ENCODE measurements around the gene GCNT2.
"Not testable (repeated sequence)": the region's sequence is repeated elsewhere in the genome, so short reads cannot be mapped to it uniquely, and the experiment has no call there.

Gene GCNT2

DNA sequence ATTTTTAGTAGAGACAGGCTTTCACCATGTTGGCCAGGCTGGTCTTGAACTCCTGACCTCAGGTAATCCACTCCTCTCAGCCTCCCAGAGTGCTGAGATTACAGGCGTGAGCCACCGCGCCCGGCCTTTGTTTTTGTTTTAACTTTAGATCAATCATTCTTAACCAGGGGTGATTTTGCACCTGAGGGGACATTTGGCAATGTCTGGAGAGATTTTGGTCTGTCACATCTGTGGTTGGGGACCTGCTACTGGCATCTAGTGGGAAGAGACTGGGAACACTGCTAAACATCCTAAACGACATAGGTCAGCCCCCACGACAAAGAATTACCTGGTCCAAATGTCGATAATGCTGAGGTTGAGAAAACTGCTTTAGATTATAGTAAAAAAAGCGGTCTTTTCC, 91.0 kb downstream of the GCNT2 start:
- DNase-seq (ENCODE audit: low read depth), result no peak

DNA sequence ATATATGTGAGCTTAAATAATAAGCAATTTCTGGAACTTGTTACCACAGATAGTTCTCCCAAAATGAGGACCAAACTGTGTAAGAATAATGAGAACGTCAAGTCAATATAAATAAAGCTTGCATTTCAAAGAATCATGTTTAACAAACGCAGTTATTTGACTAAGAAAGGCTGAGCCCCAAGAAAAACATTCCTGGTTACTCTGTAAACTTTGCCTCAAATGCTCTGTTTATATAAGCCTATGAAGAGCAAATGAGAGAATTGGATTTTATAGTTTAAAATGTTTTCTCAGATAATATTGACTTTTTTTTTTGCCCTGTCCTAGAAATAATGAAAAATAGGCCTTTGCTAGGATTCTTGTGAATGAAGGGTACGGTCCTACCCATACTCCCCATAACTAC, 91.9 kb downstream of the GCNT2 start:
- DNase-seq (ENCODE audit: low read depth), result no peak

DNA sequence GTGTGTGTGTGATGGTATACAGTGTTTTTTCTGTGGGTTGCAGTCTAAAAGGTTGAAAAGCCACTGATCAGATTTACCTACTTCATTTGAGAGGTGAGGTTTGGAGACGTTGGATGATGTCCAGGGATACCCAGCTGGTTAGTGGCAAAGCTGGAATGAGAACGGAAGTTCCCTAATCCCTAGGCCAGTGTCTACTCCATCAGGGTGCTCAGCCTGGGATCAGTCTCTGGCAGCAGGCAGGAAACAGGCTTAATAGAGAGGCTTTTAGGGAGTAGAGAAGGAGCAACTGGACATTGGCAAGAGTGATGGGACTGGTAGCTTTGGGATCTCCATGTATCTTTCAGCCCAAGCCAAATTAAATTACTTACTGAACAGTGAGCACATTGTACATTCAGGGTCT, 92.6 kb downstream of the GCNT2 start:
- no peak for DNase-seq (ENCODE audit: low read depth)

DNA sequence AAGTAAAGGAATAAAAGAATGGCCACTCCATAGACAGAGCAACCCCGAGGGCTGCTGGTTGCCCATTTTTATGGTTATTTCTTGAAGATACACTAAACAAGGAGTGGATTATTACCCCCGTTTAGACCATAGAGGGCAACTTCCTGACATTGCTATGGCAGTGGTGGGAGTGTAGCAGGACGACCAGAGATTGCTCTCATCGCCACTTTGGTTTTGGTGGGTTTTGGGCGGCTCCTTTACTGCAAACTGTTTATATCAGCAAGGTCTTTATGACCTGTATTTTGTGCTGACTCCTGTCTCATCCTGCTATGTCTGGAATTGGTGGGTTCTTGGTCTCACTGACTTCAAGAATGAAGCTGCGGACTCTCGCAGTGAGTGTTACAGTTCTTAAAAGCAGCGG, 94.5 kb downstream of the GCNT2 start:
- DNase-seq (ENCODE audit: low read depth), result no peak

DNA sequence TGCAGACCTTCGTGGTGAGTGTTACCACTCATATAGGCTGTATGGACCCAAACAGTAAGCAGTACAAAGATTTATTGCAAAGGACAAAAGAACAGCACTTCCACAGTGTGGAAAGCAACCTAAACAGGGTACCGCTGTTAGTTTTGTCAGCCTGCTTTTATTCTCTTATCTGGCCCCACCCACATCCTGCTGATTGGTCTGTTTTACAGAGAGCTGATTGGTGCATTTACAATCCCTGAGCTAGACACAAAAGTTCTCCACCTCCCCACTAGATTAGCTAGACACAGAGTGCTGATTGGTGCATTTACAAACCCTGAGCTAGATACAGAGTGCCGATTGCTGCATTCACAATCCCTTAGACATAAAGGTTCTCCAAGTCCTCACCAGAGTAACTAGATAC, 95.1 kb downstream of the GCNT2 start:
- DNase-seq (ENCODE audit: low read depth), result not testable (repeated sequence)

DNA sequence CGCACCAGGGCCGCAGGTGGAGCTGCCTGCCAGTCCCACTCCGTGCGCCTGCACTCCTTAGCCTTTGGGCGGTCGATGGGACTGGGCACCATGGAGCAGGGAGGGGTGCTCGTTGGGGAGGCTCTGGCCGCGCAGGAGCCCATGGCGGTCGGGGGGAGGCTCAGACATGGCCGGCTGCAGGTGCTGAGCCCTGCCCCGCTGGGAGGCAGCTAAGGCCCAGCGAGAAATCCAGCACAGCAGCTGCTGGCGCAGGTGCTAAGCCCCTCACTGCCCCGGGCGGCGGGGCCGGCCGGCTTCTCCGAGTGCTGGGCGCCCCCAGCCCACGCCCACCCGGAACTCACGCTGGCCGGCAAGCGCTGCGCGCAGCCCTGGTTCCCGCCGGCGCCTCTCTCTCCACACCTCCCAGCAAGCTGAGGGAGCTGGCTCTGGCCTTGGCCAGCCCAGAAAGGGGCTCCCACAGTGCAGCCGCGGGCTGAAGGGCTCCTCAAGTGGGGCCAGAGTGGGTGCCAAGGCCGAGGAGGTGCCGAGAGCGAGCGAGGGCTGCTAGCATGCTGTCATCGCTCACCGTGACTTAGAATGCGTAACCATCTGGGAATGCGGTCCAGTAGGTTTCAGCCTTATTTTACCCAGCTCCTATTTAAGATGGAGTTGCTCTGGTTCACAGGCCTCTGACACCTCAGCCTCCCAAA, 96.0 kb downstream of the GCNT2 start:
- DNase-seq (ENCODE audit: low read depth), result no peak

DNA sequence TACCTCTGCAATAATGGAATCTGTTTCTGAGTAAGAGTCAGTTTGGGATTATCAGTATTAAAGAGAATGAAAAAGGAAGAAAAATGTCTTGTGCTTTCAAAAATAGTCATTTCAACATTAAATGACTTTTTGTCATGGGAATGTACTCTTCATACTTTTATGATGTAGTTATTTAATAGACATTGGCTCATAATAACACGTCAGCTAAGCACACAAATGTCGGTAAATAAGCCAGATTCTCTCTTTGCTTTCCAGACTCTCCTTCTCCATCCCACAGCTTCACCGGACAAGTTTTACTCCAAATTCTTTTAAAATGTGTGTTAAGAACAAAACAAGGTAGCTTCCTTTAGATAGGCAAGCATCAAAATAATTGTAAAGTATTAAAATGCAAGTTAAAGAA, 97.3 kb downstream of the GCNT2 start:
- no peak for DNase-seq (ENCODE audit: low read depth)

DNA sequence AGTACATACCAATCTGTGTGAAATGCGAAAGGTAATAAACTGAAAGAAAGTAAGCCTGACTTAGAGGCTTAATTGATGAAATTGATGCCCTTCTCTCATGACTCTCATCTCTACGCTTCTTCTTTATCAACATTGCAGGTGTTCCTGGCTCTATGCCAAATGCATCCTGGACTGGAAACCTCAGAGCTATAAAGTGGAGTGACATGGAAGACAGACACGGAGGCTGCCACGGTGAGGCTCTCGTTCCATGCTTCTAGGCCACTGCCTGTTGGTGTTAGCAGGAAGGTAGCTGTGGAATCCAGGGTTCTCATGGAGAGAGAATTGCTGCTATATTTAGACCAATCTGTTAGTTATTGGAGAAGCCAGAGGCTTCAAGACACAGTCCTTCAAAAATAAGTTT, 100.1 kb downstream of the GCNT2 start:
- DNase-seq (ENCODE audit: low read depth), result no peak

DNA sequence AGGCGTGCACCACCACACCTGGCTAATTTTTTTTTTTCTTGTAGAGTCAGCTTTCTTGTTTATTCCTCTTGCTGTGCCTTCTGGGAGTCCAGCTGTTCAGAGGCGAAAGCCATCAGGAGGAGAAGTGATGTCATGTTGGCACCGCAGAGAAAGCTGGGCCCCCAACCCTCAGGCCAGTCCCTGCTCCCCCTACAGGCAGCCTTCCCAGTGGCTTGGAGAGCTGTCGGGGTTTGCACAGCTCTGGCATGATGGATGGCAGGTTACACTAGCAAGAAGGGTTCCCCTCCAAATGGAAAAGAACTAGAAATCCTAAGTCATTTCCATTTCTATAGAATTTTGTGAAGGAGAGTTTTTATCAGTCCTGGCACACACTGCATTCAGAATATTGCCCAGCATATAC, 100.7 kb downstream of the GCNT2 start:
- DNase-seq (ENCODE audit: low read depth), result no peak

DNA sequence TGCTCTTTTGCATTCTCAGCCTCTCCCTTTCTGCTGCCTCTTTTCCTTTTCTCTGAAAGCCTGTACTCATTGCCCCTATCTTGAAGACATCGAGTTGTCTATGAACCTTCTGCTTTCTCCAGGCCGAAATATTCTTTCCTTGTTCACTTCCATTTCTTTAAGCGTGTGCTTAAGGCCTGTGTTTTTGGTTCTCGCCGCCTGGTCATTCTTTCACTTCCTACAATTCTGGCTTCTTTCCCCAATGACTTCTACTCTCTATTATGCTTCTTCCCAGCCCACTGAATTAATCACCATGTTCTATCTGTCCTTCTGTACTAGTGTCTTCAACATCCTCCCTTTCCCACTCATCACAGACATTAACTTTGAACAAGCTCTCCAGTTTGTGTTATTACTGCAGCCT, 103.7 kb downstream of the GCNT2 start:
- no peak for DNase-seq (ENCODE audit: low read depth)

DNA sequence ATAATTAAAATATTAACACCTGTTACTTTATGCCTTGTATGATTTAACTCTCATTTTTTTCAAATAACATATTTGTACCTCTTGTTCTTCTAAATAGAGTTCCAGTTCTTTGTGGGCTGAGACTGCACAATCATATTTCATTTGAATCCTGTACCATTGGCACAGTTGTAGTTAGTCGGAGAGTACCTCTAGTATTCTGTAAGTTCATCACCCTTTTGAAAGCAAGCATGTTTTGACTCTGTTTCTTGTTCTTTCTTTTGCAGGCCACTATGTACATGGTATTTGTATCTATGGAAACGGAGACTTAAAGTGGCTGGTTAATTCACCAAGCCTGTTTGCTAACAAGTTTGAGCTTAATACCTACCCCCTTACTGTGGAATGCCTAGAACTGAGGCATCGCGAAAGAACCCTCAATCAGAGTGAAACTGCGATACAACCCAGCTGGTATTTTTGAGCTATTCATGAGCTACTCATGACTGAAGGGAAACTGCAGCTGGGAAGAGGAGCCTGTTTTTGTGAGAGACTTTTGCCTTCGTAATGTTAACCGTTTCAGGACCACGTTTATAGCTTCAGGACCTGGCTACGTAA, 105.1 kb downstream of the GCNT2 start:
- no peak for DNase-seq (ENCODE audit: low read depth)

DNA sequence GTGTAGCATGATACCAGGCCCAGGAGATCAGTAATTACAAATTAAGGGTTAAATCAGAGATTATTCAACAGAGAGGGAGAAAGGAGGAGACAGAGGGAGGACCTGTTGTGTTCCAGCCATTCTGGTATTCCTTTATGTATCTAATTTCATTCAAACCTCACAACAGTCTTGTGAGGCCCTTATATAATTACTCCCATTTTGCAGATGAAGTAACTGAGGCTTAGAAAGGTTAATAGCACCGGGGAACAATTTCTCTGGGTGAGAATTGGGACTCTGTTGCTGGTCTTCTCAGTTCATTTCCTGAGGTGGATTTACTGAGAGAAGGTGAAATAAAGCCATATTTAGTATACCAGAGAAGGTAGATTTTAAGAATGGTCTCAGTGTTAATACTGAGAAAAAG, 106.6 kb downstream of the GCNT2 start:
- no peak for DNase-seq (ENCODE audit: low read depth)

DNA sequence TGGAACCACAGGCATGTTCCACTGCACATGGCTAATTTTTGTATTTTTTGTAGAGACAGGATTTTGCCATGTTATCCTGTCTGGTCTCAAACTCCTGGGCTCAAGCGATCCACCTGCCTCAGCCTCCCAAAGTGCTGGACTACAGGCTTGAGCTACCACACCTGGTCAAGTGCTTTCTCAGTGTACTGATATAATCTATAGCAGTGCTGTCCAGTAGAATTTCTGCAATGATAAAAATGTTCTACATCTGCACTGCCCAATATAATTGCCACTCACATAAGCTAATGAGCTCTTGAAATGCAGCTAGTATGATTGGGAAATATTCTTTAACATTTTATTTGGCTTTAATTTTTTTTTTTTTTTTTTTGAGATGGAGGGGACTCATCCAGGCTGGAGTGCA, 109.0 kb downstream of the GCNT2 start:
- DNase-seq (ENCODE audit: low read depth), result no peak

DNA sequence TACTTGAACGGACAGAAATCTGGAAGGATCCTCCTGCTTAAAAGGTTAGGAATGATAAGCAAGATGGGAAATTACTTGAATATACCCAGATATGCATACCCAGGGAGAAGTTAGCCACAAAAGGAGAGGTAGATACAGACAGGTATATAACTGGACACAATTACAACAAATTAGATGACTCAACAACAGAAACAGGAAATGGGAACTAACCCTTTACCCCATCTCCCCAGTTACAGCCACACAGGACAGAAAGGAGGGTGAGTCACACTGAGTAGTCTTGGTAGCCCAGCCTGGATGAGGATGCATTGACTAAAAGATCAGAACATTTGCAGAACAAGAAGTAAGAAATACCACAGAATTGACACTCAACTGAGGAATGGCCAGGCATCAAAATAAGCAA, 112.1 kb downstream of the GCNT2 start:
- peak; percentile 83 for DNase-seq (ENCODE audit: low read depth)

DNA sequence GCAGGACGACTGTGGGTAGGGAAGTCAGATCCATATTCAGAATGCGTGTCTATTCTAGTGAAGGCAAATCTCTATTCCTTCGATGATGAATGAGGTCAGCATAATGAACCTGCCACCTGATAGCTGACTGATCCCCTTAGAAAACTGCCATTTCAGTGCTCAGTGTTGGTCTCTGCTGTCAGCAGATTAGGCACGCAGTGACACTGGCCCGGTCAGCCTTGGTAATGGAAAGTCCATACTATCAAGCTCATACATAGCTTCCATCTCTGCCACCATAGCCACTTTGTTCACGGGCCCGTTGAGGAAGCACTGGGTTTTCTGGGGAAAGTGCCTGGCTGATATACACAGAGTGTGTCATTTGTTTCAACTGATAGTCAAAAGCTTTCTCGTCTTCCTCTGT, 119.3 kb downstream of the GCNT2 start:
- DNase-seq (ENCODE audit: low read depth), result no peak

DNA sequence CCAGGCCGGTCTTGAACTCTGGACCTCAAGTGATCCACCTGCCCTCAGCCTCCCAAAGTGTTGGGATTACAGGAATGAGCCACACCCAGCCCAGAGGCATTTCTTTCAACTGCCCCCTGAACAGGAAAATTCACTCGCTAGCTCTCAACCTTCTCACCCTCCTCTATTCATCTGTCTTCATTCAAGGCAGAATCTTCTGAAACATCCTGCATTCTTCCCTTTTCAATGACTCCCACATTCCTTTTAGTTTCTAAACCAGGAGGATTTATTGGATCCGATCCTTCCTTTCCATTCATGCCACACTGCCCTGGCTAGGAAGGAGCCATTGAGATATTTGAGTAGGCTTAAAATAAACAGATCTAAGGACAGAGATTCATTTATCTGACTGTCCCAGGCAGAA, 120.4 kb downstream of the GCNT2 start:
- DNase-seq (ENCODE audit: low read depth), result no peak

DNA sequence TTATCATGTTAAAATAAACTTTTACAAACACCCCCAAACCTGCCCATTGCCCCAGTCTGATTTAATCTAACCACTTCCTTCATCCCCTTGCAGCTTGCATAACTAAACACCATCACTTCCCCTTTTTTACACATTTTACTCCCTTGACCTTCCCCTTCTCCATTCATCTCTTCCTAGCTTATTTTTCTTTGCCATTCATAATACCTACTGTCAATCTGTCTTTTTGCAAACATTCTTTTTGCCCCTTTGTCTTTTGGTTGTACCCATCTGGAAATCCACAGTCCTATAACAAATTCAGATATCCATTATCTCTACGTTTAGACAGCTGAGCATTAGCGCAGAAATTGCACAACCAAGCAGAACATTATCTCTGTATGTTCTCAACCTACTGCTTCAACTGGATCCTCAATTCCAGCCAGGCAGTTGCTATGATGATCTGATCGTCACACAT, 122.1 kb downstream of the GCNT2 start:
- no peak for DNase-seq (ENCODE audit: low read depth)

DNA sequence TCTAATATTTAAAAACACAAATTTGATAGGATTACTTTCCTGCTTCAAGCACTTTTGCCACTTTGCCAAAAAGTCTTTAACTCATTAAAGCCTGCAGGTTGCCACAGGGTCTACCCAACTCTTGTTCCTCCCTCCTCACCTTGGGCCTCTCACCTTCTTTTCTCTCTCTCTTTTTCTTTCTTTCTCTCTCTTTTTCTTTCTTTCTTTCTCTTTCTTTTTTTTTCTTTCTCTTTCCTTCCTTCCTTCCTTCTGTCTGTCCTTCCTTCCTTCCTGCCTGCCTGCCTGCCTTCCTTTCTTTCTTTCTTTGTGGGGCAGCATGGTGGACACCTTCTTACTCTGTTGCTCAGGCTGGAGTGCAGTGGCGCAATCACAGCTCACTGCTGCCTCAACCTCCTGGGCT, 123.1 kb downstream of the GCNT2 start:
- no peak for DNase-seq (ENCODE audit: low read depth)

DNA sequence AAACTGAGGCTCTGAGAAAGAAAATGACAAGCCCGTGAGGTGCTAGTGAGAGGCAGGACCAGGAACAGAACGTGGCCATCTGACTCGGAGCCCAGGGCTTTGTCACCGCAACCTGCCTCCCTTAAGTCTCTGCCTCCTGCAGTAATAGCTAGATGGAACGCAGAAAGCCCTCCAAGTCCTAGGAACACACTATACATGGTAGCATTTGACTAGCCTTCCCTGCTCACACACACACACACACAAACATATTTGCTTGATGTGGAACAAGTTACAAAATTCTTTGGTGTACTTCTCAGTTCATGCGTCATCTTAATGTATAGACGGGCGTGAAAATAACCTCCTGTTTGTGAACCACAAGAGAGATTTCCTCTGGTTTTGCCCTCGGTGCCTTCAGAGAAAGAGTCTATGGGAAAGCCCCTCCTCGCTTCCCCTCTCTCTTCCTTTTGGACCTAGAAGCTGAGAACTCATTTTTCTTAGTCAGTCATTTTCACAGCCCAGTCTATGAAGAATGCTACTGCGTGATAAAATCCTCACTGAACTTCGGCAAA, 134.4 kb downstream of the GCNT2 start:
- DNase-seq (ENCODE audit: low read depth), result no peak

DNA sequence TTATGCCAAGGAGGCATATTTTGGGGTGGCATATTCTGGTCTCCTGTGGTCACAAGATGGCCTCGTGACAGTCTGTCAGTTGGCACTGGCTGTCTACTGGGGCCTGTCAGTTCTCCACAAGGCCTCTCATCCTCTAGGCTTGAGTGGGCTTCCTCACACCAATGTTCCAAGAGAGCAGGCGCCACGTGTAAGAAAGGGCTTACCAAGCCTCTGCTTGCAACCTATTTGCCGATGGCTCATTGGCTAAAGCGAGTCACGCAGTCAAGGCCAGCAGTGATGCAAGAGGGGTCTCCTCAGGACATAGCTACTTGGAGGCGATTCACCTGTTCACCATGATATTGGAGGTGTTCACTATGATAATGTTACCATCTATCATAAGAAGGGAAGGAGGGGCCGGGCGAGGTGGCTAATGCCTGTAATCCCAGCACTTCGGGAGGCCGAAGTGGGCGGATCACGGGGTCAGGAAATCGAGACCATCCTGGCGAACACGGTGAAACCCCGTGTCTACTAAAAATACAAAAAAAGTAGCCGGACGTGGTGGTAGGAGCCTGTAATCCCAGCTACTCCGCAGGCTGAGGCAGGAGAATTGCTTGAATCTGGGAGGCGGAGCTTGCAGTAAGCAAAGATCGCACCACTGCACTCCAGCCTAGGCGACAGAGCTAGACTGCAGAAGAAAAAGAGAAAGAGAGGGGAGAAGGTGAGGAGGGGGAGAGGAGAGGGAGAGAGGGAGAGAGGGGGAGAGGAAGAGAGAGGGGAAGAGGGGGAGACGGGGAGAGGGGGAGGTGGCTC, 138.0 kb downstream of the GCNT2 start:
- no peak for DNase-seq (ENCODE audit: low read depth)

DNA sequence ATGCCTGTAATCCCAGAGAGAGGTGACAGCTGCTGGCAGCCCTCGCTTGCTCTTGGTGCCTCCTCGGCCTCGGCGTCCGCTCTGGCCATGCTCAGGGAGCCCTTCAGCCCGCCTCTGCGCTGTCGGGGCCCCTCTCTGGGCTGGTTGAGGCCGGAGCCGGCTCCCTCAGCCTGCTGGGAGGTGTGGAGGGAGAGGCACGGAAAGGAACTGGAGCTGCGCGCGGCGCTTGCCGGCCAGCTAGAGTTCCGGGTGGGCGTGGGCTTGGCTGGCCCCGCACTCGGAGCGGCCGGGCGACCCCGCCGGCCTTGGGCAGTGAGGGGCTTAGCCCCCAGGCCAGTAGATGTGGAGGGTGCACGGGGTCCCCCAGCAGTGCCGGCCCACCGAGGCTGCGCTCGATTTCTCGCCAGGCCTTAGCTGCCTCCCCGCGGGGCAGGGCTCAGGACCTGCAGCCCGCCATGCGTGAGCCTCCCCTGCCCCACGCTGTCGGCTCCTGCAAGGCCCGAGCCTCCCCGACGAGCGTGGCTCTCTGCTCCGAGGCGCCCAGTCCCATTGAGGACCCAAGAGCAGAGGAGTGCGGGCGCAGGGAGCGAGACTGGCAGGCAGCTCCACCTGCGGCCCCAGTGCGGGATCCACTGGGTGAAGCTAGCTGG, 138.7 kb downstream of the GCNT2 start:
- DNase-seq (ENCODE audit: low read depth), result no peak

DNA sequence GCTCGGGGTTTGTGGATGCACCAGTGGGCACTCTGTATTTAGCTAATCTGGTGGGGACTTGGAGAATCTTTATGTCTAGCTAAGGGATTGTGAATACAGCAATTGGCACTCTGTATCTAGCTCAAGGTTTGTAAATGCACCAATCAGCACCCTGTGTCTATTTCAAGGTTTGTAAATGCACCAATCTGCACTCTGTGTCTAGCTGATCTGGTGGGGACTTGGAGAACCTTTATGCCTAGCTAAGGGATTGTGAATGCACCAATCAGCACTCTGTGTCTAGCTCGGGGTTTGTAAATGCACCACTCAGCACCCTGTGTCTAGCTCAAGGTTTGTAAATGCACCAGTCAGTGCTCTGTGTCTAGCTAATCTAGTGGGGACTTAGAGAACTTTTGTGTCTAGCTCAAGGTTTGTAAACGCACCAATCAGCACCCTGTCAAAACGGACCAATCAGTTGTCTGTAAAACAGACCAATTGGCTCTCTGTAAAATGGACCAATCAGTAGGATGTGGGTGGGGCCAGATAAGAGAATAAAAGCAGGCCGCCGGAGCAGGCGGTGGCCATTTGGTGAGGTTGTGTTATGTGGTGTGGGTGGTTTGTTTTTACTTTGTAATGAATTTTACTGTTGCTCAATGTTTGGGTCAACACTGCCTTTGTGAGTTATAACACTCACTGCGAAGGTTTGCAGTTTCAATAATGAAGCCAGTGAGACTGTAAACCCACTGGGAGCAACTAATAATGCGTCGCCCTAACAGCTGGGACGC, 139.5 kb downstream of the GCNT2 start:
- not testable (repeated sequence) for DNase-seq (ENCODE audit: low read depth)
